ENCODE measurements around the gene F8.

F8 gene

DNA sequence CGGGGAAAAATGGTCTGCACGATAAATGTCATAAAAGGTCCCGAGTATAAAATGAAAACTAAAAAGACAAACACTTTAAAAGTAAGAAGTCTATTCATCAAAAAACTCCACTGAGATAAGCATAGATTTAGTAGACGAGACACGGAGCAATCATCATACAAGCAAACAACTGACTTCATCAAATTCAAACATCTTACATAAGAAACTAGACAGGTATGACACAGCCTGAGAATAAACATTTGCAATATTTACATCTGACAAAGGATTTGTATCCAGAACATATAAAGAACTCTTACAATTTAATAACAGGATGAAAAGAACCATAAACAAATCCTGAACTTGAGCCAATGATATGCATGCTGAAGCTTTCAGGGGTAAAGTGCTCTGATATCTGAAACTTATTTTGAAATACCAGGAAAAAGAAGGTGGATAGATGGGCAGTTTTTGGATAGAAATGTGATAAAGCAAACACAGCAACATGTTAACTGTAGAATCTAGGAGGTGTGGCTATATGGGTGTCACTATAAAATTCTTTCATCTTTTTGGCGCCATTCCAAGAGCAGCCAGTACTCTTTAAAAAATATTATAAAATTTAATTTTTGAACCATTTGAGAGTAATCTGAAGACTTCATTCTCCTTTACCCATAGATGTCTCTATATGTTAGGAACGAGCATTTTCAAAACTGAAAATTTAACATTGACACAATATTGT lies 229.3 kb downstream of the F8 start:
- TF ChIP-seq, protein P1, sequence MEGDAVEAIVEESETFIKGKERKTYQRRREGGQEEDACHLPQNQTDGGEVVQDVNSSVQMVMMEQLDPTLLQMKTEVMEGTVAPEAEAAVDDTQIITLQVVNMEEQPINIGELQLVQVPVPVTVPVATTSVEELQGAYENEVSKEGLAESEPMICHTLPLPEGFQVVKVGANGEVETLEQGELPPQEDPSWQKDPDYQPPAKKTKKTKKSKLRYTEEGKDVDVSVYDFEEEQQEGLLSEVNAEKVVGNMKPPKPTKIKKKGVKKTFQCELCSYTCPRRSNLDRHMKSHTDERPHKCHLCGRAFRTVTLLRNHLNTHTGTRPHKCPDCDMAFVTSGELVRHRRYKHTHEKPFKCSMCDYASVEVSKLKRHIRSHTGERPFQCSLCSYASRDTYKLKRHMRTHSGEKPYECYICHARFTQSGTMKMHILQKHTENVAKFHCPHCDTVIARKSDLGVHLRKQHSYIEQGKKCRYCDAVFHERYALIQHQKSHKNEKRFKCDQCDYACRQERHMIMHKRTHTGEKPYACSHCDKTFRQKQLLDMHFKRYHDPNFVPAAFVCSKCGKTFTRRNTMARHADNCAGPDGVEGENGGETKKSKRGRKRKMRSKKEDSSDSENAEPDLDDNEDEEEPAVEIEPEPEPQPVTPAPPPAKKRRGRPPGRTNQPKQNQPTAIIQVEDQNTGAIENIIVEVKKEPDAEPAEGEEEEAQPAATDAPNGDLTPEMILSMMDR (IDR thresholded peaks at IDR 0.05; ENCODE audit: low read depth, low read length, missing control alignments), result no peak
- H3K4me3 ChIP-seq (ENCODE audit: low read depth, low read length), result no peak overlapping the region
- no peak for DNase-seq (ENCODE audit: low read depth)

DNA sequence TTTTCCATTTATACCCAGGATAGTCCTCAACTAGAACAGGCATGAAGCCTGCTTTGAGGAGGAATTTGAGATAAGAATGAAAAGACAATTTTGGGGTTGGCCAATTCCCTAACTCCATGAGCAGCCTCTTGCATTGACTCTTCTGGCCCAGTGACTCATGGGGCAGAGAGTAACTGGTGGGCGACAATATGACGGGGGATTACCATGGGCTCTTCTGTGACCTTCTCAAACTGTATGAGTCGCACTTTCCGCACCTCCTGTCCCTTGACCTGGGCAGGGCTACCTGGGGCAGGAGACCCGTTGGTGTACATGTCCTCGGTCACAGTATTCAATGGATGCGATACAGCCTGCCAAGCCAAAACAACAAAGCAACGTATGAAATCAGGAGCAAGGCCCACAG lies 230.6 kb downstream of the F8 start:
- no peak overlapping the region for H3K4me3 ChIP-seq (ENCODE audit: low read depth, low read length)
- TF ChIP-seq, protein P1 (IDR thresholded peaks at IDR 0.05; ENCODE audit: low read depth, low read length, missing control alignments), result no peak
- no peak for DNase-seq (ENCODE audit: low read depth)

DNA sequence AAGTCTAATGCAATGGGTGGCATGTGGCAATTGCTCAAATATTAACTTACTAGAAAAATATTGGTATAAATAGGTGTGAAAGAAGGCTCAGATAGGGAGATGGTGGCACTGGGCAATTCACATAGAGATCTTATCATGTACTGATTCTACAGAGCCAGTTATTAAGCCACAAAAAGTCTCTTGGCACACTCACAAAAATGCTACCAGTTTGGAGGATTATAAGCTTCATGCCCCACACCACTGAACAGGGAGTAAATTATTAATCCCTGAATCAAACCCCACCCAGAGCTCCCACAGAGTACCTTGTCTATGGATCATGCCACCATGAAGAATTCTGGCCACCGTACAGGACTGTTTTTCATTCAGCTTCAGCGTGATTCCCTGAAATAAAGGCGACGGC lies 231.1 kb downstream of the F8 start:
- no peak for DNase-seq (ENCODE audit: low read depth)
- H3K4me3 ChIP-seq (ENCODE audit: low read depth, low read length), result no peak overlapping the region
- TF ChIP-seq, protein P1 (IDR thresholded peaks at IDR 0.05; ENCODE audit: low read depth, low read length, missing control alignments), result no peak
